ENCODE data around the gene NOS1AP. TPM values are rescaled to one million over a fixed set of nuclear protein-coding genes. Genes with fewer than 3 reads are reported as not detected.
A peak's percentile ranks its signal among the peaks of the same experiment; 100 is the strongest.

Gene NOS1AP
- total RNA-seq, 5 donors from 2014 or later (not counting 1 experiment from before 2014, with no cell fraction given) = 0.07 to 0.16 (median 0.09) TPM; not detected in 2

DNA sequence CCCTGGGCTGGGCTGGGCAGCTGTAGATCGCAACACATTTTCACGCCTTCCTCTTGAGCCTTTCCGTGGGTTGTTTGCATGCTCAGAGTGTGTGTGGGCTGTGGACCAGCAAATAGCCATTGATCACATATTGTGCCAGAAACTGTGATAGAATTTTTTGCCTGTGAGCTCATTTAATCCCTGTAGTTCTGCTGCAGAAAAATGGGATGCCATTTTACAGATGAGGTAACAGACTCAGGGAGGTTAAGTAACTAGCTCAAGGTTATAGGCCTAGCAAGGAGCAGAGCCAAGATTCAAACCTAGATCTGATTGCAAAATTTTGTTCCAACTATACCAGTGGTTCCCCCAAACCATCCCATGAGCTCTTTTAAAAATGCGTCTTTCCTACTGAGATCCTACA lies 296.7 kb downstream of the NOS1AP start:
- H3K27ac ChIP-seq (ENCODE audit: low read length) = no peak overlapping the region
- no peaks in the 10 kb centered on the region for H3K9me3 Mint-ChIP-seq
- H3K27ac Mint-ChIP-seq = no peak overlapping the region
- WGBS (ENCODE audit: insufficient coverage) = 80% methylated on average over 1 of the region's 4 CpGs
- CTCF ChIA-PET = interaction anchor here in 1 of 2 donors (1.0 kb wide), 1 partner anchor 310 kb away, joined by 3 read pairs; no protein-coding TSS in a partner anchor
- POLR2A ChIA-PET = no interaction called here
- peaks cover 0 to 9% of the 10 kb centered on the region in 2 donors for H3K27me3 Mint-ChIP-seq
- H3K36me3 ChIP-seq (ENCODE audit: control insufficient read depth in 2 of 2, extremely low read depth in 1 of 2, insufficient read depth in 1 of 2, low read length in 1 of 2) = no peaks in the 10 kb centered on the region
- H3K4me3 ChIP-seq (ENCODE audit: control insufficient read depth in 1 of 2, extremely low read depth in 1 of 2, low read length in 1 of 2) = no peak overlapping the region
- DNase-seq (no peak), ATAC-seq (replicated peaks in 1 of 4) (no peak)
- no peaks in the 10 kb centered on the region for H3K9me3 ChIP-seq
- H3K4me1 Mint-ChIP-seq = no peaks in the 10 kb centered on the region
- no peaks in the 10 kb centered on the region for H3K4me1 ChIP-seq (ENCODE audit: control insufficient read depth in 1 of 2, extremely low read depth in 1 of 2, insufficient read depth in 2 of 2, low read length in 2 of 2)
- H3K36me3 Mint-ChIP-seq = no peaks in the 10 kb centered on the region
- H3K27me3 ChIP-seq (replicated peaks in 1 of 2; ENCODE audit: control insufficient read depth in 2 of 2, extremely low read depth in 1 of 2, insufficient read depth in 2 of 2, low read length in 1 of 2) = peaks cover 0 to 22% of the 10 kb centered on the region in 2 experiments
- H3K4me3 Mint-ChIP-seq = no peak overlapping the region

DNA sequence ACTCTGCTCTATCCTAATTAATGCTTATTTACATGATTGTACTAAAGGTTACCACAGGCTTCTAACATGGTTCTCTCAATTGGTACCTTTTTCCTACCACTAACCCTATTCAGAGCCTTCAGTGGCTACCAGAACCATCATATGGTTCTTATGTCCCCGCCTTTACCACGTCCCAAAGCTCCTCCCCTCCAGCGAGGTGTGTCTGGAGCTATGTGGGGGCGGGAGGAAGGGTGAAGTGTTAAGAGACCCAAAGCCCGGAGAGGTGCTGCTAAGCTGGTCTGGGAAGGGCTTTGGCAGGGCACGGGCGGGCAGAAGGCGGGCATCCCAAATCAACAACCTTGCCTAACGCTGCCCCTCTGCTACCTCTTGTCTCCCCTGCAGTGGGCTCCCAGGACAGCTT lies 297.2 kb downstream of the NOS1AP start:
- H3K9me3 Mint-ChIP-seq = no peaks in the 10 kb centered on the region
- Histone ChIP-seq H3K27me3 (replicated peaks in 1 of 2; ENCODE audit: control insufficient read depth in 2 of 2, extremely low read depth in 1 of 2, insufficient read depth in 2 of 2, low read length in 1 of 2) (peaks cover 0 to 25% of the 10 kb centered on the region in 2 experiments), H3K4me1 (ENCODE audit: control insufficient read depth in 1 of 2, extremely low read depth in 1 of 2, insufficient read depth in 2 of 2, low read length in 2 of 2) (no peaks in the 10 kb centered on the region), H3K9me3 (no peaks in the 10 kb centered on the region), H3K36me3 (ENCODE audit: control insufficient read depth in 2 of 2, extremely low read depth in 1 of 2, insufficient read depth in 1 of 2, low read length in 1 of 2) (no peaks in the 10 kb centered on the region), H3K4me3 (ENCODE audit: control insufficient read depth in 1 of 2, extremely low read depth in 1 of 2, low read length in 1 of 2) (no peak overlapping the region), H3K27ac (ENCODE audit: low read length) (no peak overlapping the region)
- no peak overlapping the region for H3K27ac Mint-ChIP-seq
- WGBS (ENCODE audit: insufficient coverage) = 87% methylated on average over 3 of the region's 9 CpGs
- ChIA-PET CTCF (interaction anchor here in 1 of 2 donors (1.0 kb wide), 1 partner anchor 310 kb away, joined by 3 read pairs; no protein-coding TSS in a partner anchor), POLR2A (no interaction called here)
- ATAC-seq (replicated peaks in 1 of 4) (no peak), DNase-seq (no peak)
- no peaks in the 10 kb centered on the region for H3K4me1 Mint-ChIP-seq
- H3K27me3 Mint-ChIP-seq = peaks cover 0 to 9% of the 10 kb centered on the region in 2 donors
- H3K36me3 Mint-ChIP-seq = no peaks in the 10 kb centered on the region
- H3K4me3 Mint-ChIP-seq = peak overlapping the region in 1 of 3 donors; percentile 49

DNA sequence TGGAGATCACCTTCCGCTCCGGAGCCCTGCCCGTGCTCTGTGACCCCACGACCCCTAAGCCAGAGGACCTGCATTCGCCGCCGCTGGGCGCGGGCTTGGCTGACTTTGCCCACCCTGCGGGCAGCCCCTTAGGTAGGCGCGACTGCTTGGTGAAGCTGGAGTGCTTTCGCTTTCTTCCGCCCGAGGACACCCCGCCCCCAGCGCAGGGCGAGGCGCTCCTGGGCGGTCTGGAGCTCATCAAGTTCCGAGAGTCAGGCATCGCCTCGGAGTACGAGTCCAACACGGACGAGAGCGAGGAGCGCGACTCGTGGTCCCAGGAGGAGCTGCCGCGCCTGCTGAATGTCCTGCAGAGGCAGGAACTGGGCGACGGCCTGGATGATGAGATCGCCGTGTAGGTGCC lies 297.6 kb downstream of the NOS1AP start:
- Histone ChIP-seq H3K9me3 (no peaks in the 10 kb centered on the region), H3K36me3 (ENCODE audit: control insufficient read depth in 2 of 2, extremely low read depth in 1 of 2, insufficient read depth in 1 of 2, low read length in 1 of 2) (no peaks in the 10 kb centered on the region), H3K27ac (ENCODE audit: low read length) (no peak overlapping the region), H3K27me3 (replicated peaks in 1 of 2; ENCODE audit: control insufficient read depth in 2 of 2, extremely low read depth in 1 of 2, insufficient read depth in 2 of 2, low read length in 1 of 2) (peaks cover 0 to 25% of the 10 kb centered on the region in 2 experiments), H3K4me1 (ENCODE audit: control insufficient read depth in 1 of 2, extremely low read depth in 1 of 2, insufficient read depth in 2 of 2, low read length in 2 of 2) (no peaks in the 10 kb centered on the region), H3K4me3 (ENCODE audit: control insufficient read depth in 1 of 2, extremely low read depth in 1 of 2, low read length in 1 of 2) (no peak overlapping the region)
- peaks cover 0 to 9% of the 10 kb centered on the region in 2 donors for H3K27me3 Mint-ChIP-seq
- no peak for ATAC-seq (replicated peaks in 1 of 4)
- peak overlapping the region in 1 of 3 donors; percentile 49 for H3K4me3 Mint-ChIP-seq
- 96% methylated on average over 36 of the region's 36 CpGs for WGBS (ENCODE audit: insufficient coverage)
- DNase-seq = no peak
- no peak overlapping the region for H3K27ac Mint-ChIP-seq
- ChIA-PET POLR2A (no interaction called here), CTCF (no interaction called here)
- H3K9me3 Mint-ChIP-seq = no peaks in the 10 kb centered on the region
- H3K36me3 Mint-ChIP-seq = no peaks in the 10 kb centered on the region
- no peaks in the 10 kb centered on the region for H3K4me1 Mint-ChIP-seq

DNA sequence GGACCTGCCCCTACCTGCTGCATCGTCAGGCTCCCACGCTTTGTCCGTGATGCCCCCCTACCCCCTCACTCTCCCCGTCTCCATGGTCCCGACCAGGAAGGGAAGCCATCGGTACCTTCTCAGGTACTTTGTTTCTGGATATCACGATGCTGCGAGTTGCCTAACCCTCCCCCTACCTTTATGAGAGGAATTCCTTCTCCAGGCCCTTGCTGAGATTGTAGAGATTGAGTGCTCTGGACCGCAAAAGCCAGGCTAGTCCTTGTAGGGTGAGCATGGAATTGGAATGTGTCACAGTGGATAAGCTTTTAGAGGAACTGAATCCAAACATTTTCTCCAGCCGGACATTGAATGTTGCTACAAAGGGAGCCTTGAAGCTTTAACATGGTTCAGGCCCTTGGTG lies 298.3 kb downstream of the NOS1AP start:
- ChIA-PET CTCF (no interaction called here), POLR2A (no interaction called here)
- DNase-seq (no peak), ATAC-seq (replicated peaks in 1 of 4) (no peak)
- Histone ChIP-seq H3K9me3 (no peaks in the 10 kb centered on the region), H3K4me3 (ENCODE audit: control insufficient read depth in 1 of 2, extremely low read depth in 1 of 2, low read length in 1 of 2) (no peak overlapping the region), H3K27ac (ENCODE audit: low read length) (no peak overlapping the region), H3K36me3 (ENCODE audit: control insufficient read depth in 2 of 2, extremely low read depth in 1 of 2, insufficient read depth in 1 of 2, low read length in 1 of 2) (no peaks in the 10 kb centered on the region), H3K4me1 (ENCODE audit: control insufficient read depth in 1 of 2, extremely low read depth in 1 of 2, insufficient read depth in 2 of 2, low read length in 2 of 2) (no peaks in the 10 kb centered on the region), H3K27me3 (replicated peaks in 1 of 2; ENCODE audit: control insufficient read depth in 2 of 2, extremely low read depth in 1 of 2, insufficient read depth in 2 of 2, low read length in 1 of 2) (peaks cover 0 to 25% of the 10 kb centered on the region in 2 experiments)
- Mint-ChIP-seq H3K4me1 (no peaks in the 10 kb centered on the region), H3K9me3 (no peaks in the 10 kb centered on the region), H3K27ac (no peak overlapping the region), H3K27me3 (peaks cover 0 to 9% of the 10 kb centered on the region in 2 donors), H3K4me3 (no peak overlapping the region), H3K36me3 (no peaks in the 10 kb centered on the region)
- 86% methylated on average over 2 of the region's 10 CpGs for WGBS (ENCODE audit: insufficient coverage)

DNA sequence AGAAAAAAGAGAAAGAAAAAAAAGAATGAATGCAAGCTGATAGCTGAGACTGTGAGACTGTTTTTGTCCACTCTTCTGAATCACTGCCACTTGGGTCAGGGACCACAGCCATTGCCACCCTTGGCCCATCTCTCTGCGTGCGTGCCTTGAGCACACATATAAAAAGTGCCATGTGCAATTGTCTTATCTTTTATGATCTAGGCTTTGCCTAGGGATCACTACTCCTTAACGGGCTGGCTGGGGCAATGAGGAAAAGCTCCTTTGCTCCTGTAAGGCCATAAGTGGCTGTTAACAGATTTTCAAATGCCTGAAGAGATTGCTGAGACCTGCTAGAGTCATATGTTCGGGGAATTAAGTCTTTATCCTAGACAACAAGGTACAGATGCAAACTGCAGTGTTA lies 299.0 kb downstream of the NOS1AP start:
- no peaks in the 10 kb centered on the region for H3K9me3 Mint-ChIP-seq
- no peak for ATAC-seq (replicated peaks in 1 of 4)
- H3K4me1 Mint-ChIP-seq = no peaks in the 10 kb centered on the region
- Histone ChIP-seq H3K9me3 (no peaks in the 10 kb centered on the region), H3K4me1 (ENCODE audit: control insufficient read depth in 1 of 2, extremely low read depth in 1 of 2, insufficient read depth in 2 of 2, low read length in 2 of 2) (no peaks in the 10 kb centered on the region), H3K27ac (ENCODE audit: low read length) (no peak overlapping the region), H3K27me3 (replicated peaks in 1 of 2; ENCODE audit: control insufficient read depth in 2 of 2, extremely low read depth in 1 of 2, insufficient read depth in 2 of 2, low read length in 1 of 2) (peaks cover 0 to 25% of the 10 kb centered on the region in 2 experiments), H3K4me3 (ENCODE audit: control insufficient read depth in 1 of 2, extremely low read depth in 1 of 2, low read length in 1 of 2) (no peak overlapping the region), H3K36me3 (ENCODE audit: control insufficient read depth in 2 of 2, extremely low read depth in 1 of 2, insufficient read depth in 1 of 2, low read length in 1 of 2) (no peaks in the 10 kb centered on the region)
- peaks cover 0 to 8% of the 10 kb centered on the region in 2 donors for H3K27me3 Mint-ChIP-seq
- 80% methylated on average over 2 of the region's 4 CpGs for WGBS (ENCODE audit: insufficient coverage)
- no peak overlapping the region for H3K27ac Mint-ChIP-seq
- no peaks in the 10 kb centered on the region for H3K36me3 Mint-ChIP-seq
- DNase-seq = no peak
- H3K4me3 Mint-ChIP-seq = no peak overlapping the region
- ChIA-PET CTCF (no interaction called here), POLR2A (no interaction called here)

DNA sequence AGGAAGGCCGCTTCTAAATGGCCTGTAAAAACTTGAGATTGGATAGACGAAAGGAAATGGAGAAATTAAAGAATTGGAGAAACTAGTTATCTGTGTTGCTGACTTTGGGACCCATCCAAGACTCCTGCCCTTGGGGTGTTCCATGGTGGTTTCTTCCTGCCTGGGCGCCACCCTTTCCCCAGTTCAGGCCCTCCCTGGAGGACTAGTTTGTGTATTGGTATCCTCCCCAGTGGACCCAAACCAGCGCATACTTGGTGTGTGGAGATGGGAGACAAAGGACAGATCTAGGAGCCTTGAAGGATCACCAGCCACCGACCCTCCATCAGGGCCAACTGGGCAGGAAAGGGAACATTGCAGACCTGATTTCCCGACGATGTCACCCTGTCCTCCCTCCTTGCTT lies 300.1 kb downstream of the NOS1AP start:
- no peak for ATAC-seq (replicated peaks in 1 of 4)

DNA sequence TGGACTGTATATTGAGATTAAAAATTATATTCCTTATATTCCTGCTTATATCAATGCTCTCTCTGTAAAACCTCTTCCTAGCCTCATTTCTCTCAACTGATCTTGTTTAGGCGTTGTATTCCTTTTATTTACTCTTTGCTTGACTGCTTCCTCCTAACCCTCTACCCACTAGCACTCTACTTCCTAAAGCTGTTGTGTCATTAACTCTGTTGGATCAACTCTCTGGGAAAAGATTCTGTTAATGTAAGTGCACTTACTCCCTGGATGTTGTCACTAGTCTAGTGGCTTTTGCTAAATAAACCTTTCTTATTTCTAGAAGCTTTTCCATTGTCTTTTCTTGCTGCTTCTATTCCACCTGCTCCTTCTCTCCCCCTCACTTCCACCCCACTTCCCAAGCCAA lies 300.7 kb downstream of the NOS1AP start:
- ChIA-PET CTCF (no interaction called here), POLR2A (no interaction called here)
- H3K36me3 Mint-ChIP-seq = no peaks in the 10 kb centered on the region
- Histone ChIP-seq H3K36me3 (ENCODE audit: control insufficient read depth in 2 of 2, extremely low read depth in 1 of 2, insufficient read depth in 1 of 2, low read length in 1 of 2) (no peaks in the 10 kb centered on the region), H3K4me1 (ENCODE audit: control insufficient read depth in 1 of 2, extremely low read depth in 1 of 2, insufficient read depth in 2 of 2, low read length in 2 of 2) (no peaks in the 10 kb centered on the region), H3K27me3 (replicated peaks in 1 of 2; ENCODE audit: control insufficient read depth in 2 of 2, extremely low read depth in 1 of 2, insufficient read depth in 2 of 2, low read length in 1 of 2) (peaks cover 0 to 18% of the 10 kb centered on the region in 2 experiments), H3K9me3 (no peaks in the 10 kb centered on the region), H3K4me3 (ENCODE audit: control insufficient read depth in 1 of 2, extremely low read depth in 1 of 2, low read length in 1 of 2) (no peak overlapping the region), H3K27ac (ENCODE audit: low read length) (no peak overlapping the region)
- no peak for ATAC-seq (replicated peaks in 1 of 4)
- no peaks in the 10 kb centered on the region for H3K4me1 Mint-ChIP-seq
- H3K4me3 Mint-ChIP-seq = no peak overlapping the region
- no peak overlapping the region for H3K27ac Mint-ChIP-seq
- no peaks in the 10 kb centered on the region for H3K9me3 Mint-ChIP-seq
- WGBS (ENCODE audit: insufficient coverage) = no CpG with 5 or more reads among the region's 1 CpG
- DNase-seq = no peak
- peaks cover 0 to 4% of the 10 kb centered on the region in 2 donors for H3K27me3 Mint-ChIP-seq

More for the DNA sequence above, 300.1 kb downstream of the NOS1AP start:
- Mint-ChIP-seq H3K36me3 (no peaks in the 10 kb centered on the region), H3K27me3 (peaks cover 0 to 4% of the 10 kb centered on the region in 2 donors), H3K4me1 (no peaks in the 10 kb centered on the region), H3K9me3 (no peaks in the 10 kb centered on the region), H3K4me3 (no peak overlapping the region), H3K27ac (no peak overlapping the region)
- Histone ChIP-seq H3K9me3 (no peaks in the 10 kb centered on the region), H3K36me3 (ENCODE audit: control insufficient read depth in 2 of 2, extremely low read depth in 1 of 2, insufficient read depth in 1 of 2, low read length in 1 of 2) (no peaks in the 10 kb centered on the region), H3K4me1 (ENCODE audit: control insufficient read depth in 1 of 2, extremely low read depth in 1 of 2, insufficient read depth in 2 of 2, low read length in 2 of 2) (no peaks in the 10 kb centered on the region), H3K4me3 (ENCODE audit: control insufficient read depth in 1 of 2, extremely low read depth in 1 of 2, low read length in 1 of 2) (no peak overlapping the region), H3K27ac (ENCODE audit: low read length) (no peak overlapping the region), H3K27me3 (replicated peaks in 1 of 2; ENCODE audit: control insufficient read depth in 2 of 2, extremely low read depth in 1 of 2, insufficient read depth in 2 of 2, low read length in 1 of 2) (peaks cover 0 to 22% of the 10 kb centered on the region in 2 experiments)
- no peak for DNase-seq
- ChIA-PET POLR2A (no interaction called here), CTCF (no interaction called here)
- 62% methylated on average over 2 of the region's 7 CpGs for WGBS (ENCODE audit: insufficient coverage)

Measured in T-cell (primary cell).